T-helper 1 cell treated with Interleukin-12 subunit alpha and Interleukin-12 subunit beta and Interleukin-4 antibody, amounts not matched to agents 30 μg/mL and 1 μg/mL, for 36 hours (primary cell): ENCODE data around the gene G6PC2.
A peak's percentile ranks its signal among the peaks of the same experiment; 100 is the strongest.
"Not testable (repeated sequence)": the region's sequence is repeated elsewhere in the genome, so short reads cannot be mapped to it uniquely, and the experiment has no call there.

Source experiments
- H3K27ac Mint-ChIP-seq: one replicate; pipeline ENCODE4 v1.8.0; 2021; ENCODE audit warnings: mild to moderate bottlenecking, mixed read lengths
- H3K27me3 Mint-ChIP-seq: one replicate; pipeline ENCODE4 v1.8.0; 2021; ENCODE audit warnings: low read depth, mixed read lengths
- H3K36me3 Mint-ChIP-seq: one replicate; pipeline ENCODE4 v1.8.0; 2021; ENCODE audit warnings: low read depth, mixed read lengths
- H3K4me1 Mint-ChIP-seq: one replicate; pipeline ENCODE4 v1.8.0; 2021; ENCODE audit warnings: low read depth, mixed read lengths
- H3K4me3 Mint-ChIP-seq: one replicate; pipeline ENCODE4 v1.8.0; 2021; ENCODE audit warnings: mild to moderate bottlenecking, moderate library complexity, mixed read lengths
- H3K9me3 Mint-ChIP-seq: one replicate; pipeline ENCODE4 v1.8.0; 2021; ENCODE audit warnings: mixed read lengths

Gene G6PC2

GRCh38 chr2:168920504-168921157, 19.5 kb downstream of the G6PC2 start:
- no peaks in the 10 kb centered on the region for H3K9me3 Mint-ChIP-seq
- no peaks in the 10 kb centered on the region for H3K36me3 Mint-ChIP-seq

DNA sequence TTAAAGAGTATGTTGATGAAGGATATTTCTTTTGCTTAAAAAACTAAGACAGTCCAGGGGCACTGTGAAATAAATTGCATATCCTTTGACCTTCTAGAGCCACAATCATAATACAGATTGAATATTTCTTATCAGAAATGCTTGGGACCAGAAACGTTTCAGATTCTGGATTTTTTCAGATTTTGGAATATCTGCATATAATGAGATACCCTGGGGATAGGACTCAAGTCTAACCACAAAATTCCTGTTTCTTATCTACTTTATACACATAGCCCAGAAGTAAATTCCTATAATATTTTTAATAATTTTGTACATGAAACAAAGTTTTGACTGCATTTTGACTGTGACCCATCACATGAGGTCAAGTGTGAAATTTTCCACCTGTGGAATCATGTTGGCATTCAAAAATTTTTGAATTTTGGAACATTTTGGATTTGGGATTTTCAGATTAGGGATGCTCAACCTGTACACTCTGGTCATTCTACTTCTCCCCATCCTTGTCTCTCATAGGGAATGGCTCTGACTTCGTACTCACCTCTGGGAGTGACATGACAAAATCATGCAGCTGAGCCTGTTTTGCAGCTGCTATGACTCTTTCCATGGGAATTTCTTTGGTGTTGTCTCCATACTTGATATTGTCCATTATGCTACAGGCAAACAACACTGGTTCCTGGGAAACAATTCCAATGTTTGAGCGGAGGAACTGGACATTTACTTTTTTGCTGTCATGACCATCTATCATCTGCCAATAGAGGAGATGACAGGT, 25.7 kb downstream of the G6PC2 start:
- Mint-ChIP-seq H3K27me3 (peaks cover 47% of the 10 kb centered on the region), H3K36me3 (no peaks in the 10 kb centered on the region), H3K4me3 (no peak overlapping the region), H3K27ac (no peak overlapping the region), H3K9me3 (no peaks in the 10 kb centered on the region), H3K4me1 (no peaks in the 10 kb centered on the region)

More at GRCh38 chr2:168920504-168921157, 19.5 kb downstream of the G6PC2 start:
- Mint-ChIP-seq H3K27ac (no peak overlapping the region), H3K4me3 (no peak overlapping the region), H3K4me1 (no peaks in the 10 kb centered on the region), H3K27me3 (peaks cover 37% of the 10 kb centered on the region)

GRCh38 chr2:168928113-168928831, 27.2 kb downstream of the G6PC2 start:
- Mint-ChIP-seq H3K27me3 (peaks cover 42% of the 10 kb centered on the region), H3K36me3 (no peaks in the 10 kb centered on the region), H3K9me3 (no peaks in the 10 kb centered on the region), H3K27ac (no peak overlapping the region), H3K4me1 (no peaks in the 10 kb centered on the region), H3K4me3 (no peak overlapping the region)

DNA sequence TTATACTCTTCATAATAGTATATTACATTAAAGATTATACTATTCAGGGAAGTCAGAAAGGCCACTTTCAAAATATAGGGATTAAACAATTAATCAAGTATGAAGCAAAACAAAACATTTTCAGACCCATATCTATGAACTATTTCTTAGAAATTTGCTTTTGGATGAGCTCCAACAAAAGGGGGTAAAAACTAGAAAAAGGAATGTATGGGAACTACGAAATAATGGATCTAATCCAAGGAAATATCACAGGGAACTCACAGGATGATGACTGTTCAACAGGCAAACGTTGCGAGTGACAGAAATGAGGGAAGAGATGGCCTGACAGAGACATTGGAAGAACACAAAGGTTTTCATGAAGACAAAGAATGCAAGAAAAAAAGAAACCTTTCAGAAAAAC, 27.9 kb downstream of the G6PC2 start:
- H3K27me3 Mint-ChIP-seq: peaks cover 39% of the 10 kb centered on the region

GRCh38 chr2:168930242-168930641, 29.2 kb downstream of the G6PC2 start:
- Mint-ChIP-seq H3K27me3 (peaks cover 32% of the 10 kb centered on the region), H3K4me3 (no peak overlapping the region), H3K36me3 (no peaks in the 10 kb centered on the region), H3K27ac (no peak overlapping the region), H3K4me1 (no peaks in the 10 kb centered on the region), H3K9me3 (no peaks in the 10 kb centered on the region)

More for the DNA sequence above, 27.9 kb downstream of the G6PC2 start:
- Mint-ChIP-seq H3K27ac (no peak overlapping the region), H3K36me3 (no peaks in the 10 kb centered on the region), H3K4me1 (no peaks in the 10 kb centered on the region), H3K4me3 (no peak overlapping the region), H3K9me3 (no peaks in the 10 kb centered on the region)

DNA sequence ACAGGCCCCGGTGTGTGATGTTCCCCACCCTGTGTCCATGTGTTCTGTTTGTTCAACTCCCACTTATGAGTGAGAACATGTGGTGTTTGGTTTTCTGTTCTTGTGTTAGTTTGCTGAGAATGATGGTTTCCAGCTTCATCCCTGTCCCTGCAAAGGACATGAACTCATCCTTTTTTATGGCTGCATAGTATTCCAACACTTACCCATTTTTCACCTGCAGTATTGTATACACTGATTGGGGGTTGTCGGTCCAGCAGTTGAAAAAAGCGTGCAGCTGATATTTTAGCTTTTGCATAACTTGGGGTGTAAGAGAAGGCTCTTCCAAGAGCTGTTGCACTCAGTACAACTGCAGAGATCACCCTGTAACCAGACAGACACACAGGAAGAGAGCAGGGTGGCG, 31.1 kb downstream of the G6PC2 start:
- H3K27ac Mint-ChIP-seq, H3K4me3 Mint-ChIP-seq, H3K9me3 Mint-ChIP-seq, H3K36me3 Mint-ChIP-seq, H3K4me1 Mint-ChIP-seq: not testable (repeated sequence)
- peaks cover 36% of the 10 kb centered on the region for H3K27me3 Mint-ChIP-seq

GRCh38 chr2:168934826-168935225, 33.7 kb downstream of the G6PC2 start:
- no peaks in the 10 kb centered on the region for H3K9me3 Mint-ChIP-seq
- H3K4me1 Mint-ChIP-seq: no peaks in the 10 kb centered on the region
- peaks cover 20% of the 10 kb centered on the region for H3K27me3 Mint-ChIP-seq
- no peak overlapping the region for H3K27ac Mint-ChIP-seq
- no peak overlapping the region for H3K4me3 Mint-ChIP-seq
- H3K36me3 Mint-ChIP-seq: no peaks in the 10 kb centered on the region

GRCh38 chr2:168935810-168936581, 34.9 kb downstream of the G6PC2 start:
- H3K27ac Mint-ChIP-seq: no peak overlapping the region
- no peaks in the 10 kb centered on the region for H3K4me1 Mint-ChIP-seq
- H3K36me3 Mint-ChIP-seq: no peaks in the 10 kb centered on the region
- H3K9me3 Mint-ChIP-seq: no peaks in the 10 kb centered on the region
- no peak overlapping the region for H3K4me3 Mint-ChIP-seq
- peaks cover 11% of the 10 kb centered on the region for H3K27me3 Mint-ChIP-seq

DNA sequence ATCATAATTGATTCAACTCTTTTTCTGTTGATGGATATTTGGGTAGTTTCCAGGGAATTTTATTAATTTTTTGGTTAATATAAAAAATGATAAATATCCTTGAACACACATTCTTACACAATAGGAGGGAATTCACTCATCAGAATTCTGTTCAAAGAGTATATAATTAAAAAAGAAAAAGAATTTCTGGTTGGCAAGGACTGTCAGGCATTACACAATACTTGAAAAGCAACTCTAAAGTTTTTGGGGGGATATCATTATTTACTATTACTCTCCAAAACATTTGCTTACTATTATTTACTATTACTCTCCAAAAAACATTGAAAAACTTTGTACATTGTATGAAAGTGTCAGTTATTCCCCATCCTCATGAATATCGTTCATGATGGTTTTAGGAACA, 38.0 kb downstream of the G6PC2 start:
- no peaks in the 10 kb centered on the region for H3K4me1 Mint-ChIP-seq
- H3K36me3 Mint-ChIP-seq: no peaks in the 10 kb centered on the region
- no peaks in the 10 kb centered on the region for H3K9me3 Mint-ChIP-seq
- H3K4me3 Mint-ChIP-seq: no peak overlapping the region
- H3K27ac Mint-ChIP-seq: no peak overlapping the region
- H3K27me3 Mint-ChIP-seq: peaks cover 9% of the 10 kb centered on the region

GRCh38 chr2:168939918-168940317, 38.8 kb downstream of the G6PC2 start:
- no peak overlapping the region for H3K27ac Mint-ChIP-seq
- no peaks in the 10 kb centered on the region for H3K9me3 Mint-ChIP-seq
- peaks cover 11% of the 10 kb centered on the region for H3K27me3 Mint-ChIP-seq
- H3K36me3 Mint-ChIP-seq: no peaks in the 10 kb centered on the region
- no peaks in the 10 kb centered on the region for H3K4me1 Mint-ChIP-seq
- no peak overlapping the region for H3K4me3 Mint-ChIP-seq

- no peaks in the 10 kb centered on the region for H3K9me3 Mint-ChIP-seq
- H3K4me3 Mint-ChIP-seq: no peak overlapping the region
- H3K27me3 Mint-ChIP-seq: peaks cover 12% of the 10 kb centered on the region
- H3K27ac Mint-ChIP-seq: no peak overlapping the region
- no peaks in the 10 kb centered on the region for H3K36me3 Mint-ChIP-seq
- no peaks in the 10 kb centered on the region for H3K4me1 Mint-ChIP-seq
Observed at GRCh38 chr2:168941297-168941696, 40.2 kb downstream of the G6PC2 start.

GRCh38 chr2:168944065-168944464, 43.0 kb downstream of the G6PC2 start:
- Mint-ChIP-seq H3K4me3 (no peak overlapping the region), H3K36me3 (no peaks in the 10 kb centered on the region), H3K9me3 (no peaks in the 10 kb centered on the region), H3K4me1 (peaks cover 3% of the 10 kb centered on the region), H3K27me3 (peaks cover 9% of the 10 kb centered on the region), H3K27ac (peak overlapping the region; percentile 4)

DNA sequence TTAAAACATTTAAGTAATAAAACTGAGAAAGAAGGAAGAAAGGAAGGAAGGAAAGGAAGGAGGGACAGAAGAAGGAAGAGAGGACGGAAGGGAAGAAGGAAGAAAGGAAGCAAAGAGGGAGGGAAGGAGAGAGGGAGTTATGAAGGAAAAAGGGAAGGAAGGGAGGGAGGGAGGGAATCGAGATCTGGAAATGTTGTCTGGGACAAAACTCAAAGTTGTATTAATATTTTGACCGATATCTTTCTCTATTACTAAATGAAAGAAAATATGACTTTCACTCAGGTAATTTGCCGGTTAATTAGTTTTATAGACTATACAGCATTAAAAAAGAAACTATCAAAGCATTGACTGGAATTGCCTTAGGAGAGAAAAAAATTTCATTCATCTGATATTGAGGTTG, 44.4 kb downstream of the G6PC2 start:
- Mint-ChIP-seq H3K27me3 (peaks cover 10% of the 10 kb centered on the region), H3K4me1 (peaks cover 3% of the 10 kb centered on the region), H3K4me3 (no peak overlapping the region), H3K9me3 (no peaks in the 10 kb centered on the region), H3K36me3 (no peaks in the 10 kb centered on the region), H3K27ac (no peak overlapping the region)

DNA sequence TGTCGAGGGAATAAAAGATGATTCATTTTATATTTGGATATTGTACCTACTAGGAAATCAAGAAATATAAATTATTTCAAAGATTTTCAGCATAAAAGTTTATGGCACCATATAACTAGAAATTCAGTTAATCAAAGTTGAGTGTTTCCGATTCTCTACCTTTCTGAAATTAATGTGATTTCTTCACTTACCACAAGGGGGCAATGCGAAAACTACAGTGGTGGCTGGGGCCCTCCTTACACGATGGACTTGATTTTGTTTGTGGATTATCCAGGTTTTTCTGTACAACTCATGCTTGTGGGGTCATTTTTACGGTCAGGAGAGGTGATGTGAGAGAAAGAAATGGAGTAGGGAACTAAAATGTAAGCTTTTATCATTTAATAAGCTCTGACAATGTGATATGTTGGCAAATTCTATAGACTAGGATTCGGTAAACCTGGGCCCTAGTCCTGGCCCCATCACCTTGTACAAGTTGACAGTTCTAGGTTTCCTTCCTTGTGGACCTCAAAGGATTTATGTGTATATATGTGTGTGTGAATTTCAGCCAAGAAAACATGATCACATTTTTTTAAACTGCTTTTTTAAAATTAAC, 47.6 kb downstream of the G6PC2 start:
- Mint-ChIP-seq H3K27ac (no peak overlapping the region), H3K9me3 (peaks cover 9% of the 10 kb centered on the region), H3K4me1 (peaks cover 3% of the 10 kb centered on the region), H3K27me3 (peaks cover 32% of the 10 kb centered on the region), H3K4me3 (no peak overlapping the region), H3K36me3 (no peaks in the 10 kb centered on the region)
